ENCODE data around the gene CYTH2. TPM values are rescaled to one million over a fixed set of nuclear protein-coding genes. Genes with fewer than 3 reads are reported as not detected.

The CYTH2 gene
- total RNA-seq, 3 donors from 2014 or later (not counting 1 experiment from before 2014, with no cell fraction given), result 38.5 to 44.1 (median 39.2) TPM

GRCh38 chr19:48455908-48456562, 13.1 kb upstream of the CYTH2 start:
- Histone ChIP-seq H3K9me3 (ENCODE audit: control insufficient read depth, insufficient read depth, low read length) (no peaks in the 10 kb centered on the region), H3K27me3 (ENCODE audit: control insufficient read depth, insufficient read depth, low read length) (no peaks in the 10 kb centered on the region), H3K27ac (ENCODE audit: low read length) (no peak overlapping the region), H3K36me3 (ENCODE audit: control insufficient read depth, insufficient read depth, low read length) (peaks cover 22% of the 10 kb centered on the region), H3K4me3 (ENCODE audit: low read length) (no peak overlapping the region), H3K4me1 (ENCODE audit: control insufficient read depth, insufficient read depth, low read length) (peaks cover 8% of the 10 kb centered on the region)
- ATAC-seq (peak in 1 of 3 donors; percentile 28), DNase-seq (no peak)
- WGBS (ENCODE audit: insufficient coverage), result 61% methylated on average over 11 of the region's 11 CpGs
- Mint-ChIP-seq H3K9me3 (no peaks in the 10 kb centered on the region), H3K27ac (peak overlapping the region in 1 of 2 donors; percentile 31), H3K36me3 (no peaks in the 10 kb centered on the region), H3K4me1 (peaks cover 9 to 11% of the 10 kb centered on the region in 2 donors), H3K4me3 (no peak overlapping the region), H3K27me3 (ENCODE audit: low read depth in 2 of 2) (no peaks in the 10 kb centered on the region)
- intact Hi-C loops (cut with micrococcal nuclease), result no loop called here
- TF ChIP-seq, protein P1, sequence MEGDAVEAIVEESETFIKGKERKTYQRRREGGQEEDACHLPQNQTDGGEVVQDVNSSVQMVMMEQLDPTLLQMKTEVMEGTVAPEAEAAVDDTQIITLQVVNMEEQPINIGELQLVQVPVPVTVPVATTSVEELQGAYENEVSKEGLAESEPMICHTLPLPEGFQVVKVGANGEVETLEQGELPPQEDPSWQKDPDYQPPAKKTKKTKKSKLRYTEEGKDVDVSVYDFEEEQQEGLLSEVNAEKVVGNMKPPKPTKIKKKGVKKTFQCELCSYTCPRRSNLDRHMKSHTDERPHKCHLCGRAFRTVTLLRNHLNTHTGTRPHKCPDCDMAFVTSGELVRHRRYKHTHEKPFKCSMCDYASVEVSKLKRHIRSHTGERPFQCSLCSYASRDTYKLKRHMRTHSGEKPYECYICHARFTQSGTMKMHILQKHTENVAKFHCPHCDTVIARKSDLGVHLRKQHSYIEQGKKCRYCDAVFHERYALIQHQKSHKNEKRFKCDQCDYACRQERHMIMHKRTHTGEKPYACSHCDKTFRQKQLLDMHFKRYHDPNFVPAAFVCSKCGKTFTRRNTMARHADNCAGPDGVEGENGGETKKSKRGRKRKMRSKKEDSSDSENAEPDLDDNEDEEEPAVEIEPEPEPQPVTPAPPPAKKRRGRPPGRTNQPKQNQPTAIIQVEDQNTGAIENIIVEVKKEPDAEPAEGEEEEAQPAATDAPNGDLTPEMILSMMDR (IDR thresholded peaks at IDR 0.05), result no peak

- H3K4me3 ChIP-seq (ENCODE audit: low read length), result no peak overlapping the region
- Mint-ChIP-seq H3K4me1 (peaks cover 9 to 11% of the 10 kb centered on the region in 2 donors), H3K36me3 (no peaks in the 10 kb centered on the region), H3K27ac (no peak overlapping the region), H3K9me3 (no peaks in the 10 kb centered on the region), H3K4me3 (no peak overlapping the region), H3K27me3 (ENCODE audit: low read depth in 2 of 2) (no peaks in the 10 kb centered on the region)
- intact Hi-C loops (cut with micrococcal nuclease), result no loop called here
- H3K4me1 ChIP-seq (ENCODE audit: control insufficient read depth, insufficient read depth, low read length), result peaks cover 8% of the 10 kb centered on the region
- DNase-seq (no peak), ATAC-seq (no peak)
- TF ChIP-seq, protein P1 (IDR thresholded peaks at IDR 0.05), result no peak
- no peak overlapping the region for H3K27ac ChIP-seq (ENCODE audit: low read length)
- no peaks in the 10 kb centered on the region for H3K9me3 ChIP-seq (ENCODE audit: control insufficient read depth, insufficient read depth, low read length)
- peaks cover 14% of the 10 kb centered on the region for H3K36me3 ChIP-seq (ENCODE audit: control insufficient read depth, insufficient read depth, low read length)
- WGBS (ENCODE audit: insufficient coverage), result 100% methylated on average over 4 of the region's 4 CpGs
- no peaks in the 10 kb centered on the region for H3K27me3 ChIP-seq (ENCODE audit: control insufficient read depth, insufficient read depth, low read length)
Measured at GRCh38 chr19:48456864-48457263, 12.3 kb upstream of the CYTH2 start.

- H3K4me3 Mint-ChIP-seq, result no peak overlapping the region
- TF ChIP-seq, protein P1 (IDR thresholded peaks at IDR 0.05), result no peak
- H3K36me3 Mint-ChIP-seq, result no peaks in the 10 kb centered on the region
Measured at GRCh38 chr19:48458016-48458415, 11.2 kb upstream of the CYTH2 start.

GRCh38 chr19:48461651-48461981, 7.6 kb upstream of the CYTH2 start:
- no peaks in the 10 kb centered on the region for H3K27me3 Mint-ChIP-seq (ENCODE audit: low read depth in 2 of 2)
- H3K9me3 ChIP-seq (ENCODE audit: control insufficient read depth, insufficient read depth, low read length), result no peaks in the 10 kb centered on the region
- H3K27ac ChIP-seq (ENCODE audit: low read length), result no peak overlapping the region
- 96% methylated on average over 36 of the region's 36 CpGs for WGBS (ENCODE audit: insufficient coverage)
- H3K36me3 ChIP-seq (ENCODE audit: control insufficient read depth, insufficient read depth, low read length), result peaks cover 4% of the 10 kb centered on the region
- no peak overlapping the region for H3K4me3 ChIP-seq (ENCODE audit: low read length)
- H3K27ac Mint-ChIP-seq, result no peak overlapping the region
- no peak for DNase-seq
- no peaks in the 10 kb centered on the region for H3K36me3 Mint-ChIP-seq
- H3K9me3 Mint-ChIP-seq, result no peaks in the 10 kb centered on the region
- H3K27me3 ChIP-seq (ENCODE audit: control insufficient read depth, insufficient read depth, low read length), result no peaks in the 10 kb centered on the region
- ATAC-seq, result no peak
- no peaks in the 10 kb centered on the region for H3K4me1 ChIP-seq (ENCODE audit: control insufficient read depth, insufficient read depth, low read length)
- TF ChIP-seq, protein P1 (IDR thresholded peaks at IDR 0.05), result no peak
- intact Hi-C loops (cut with micrococcal nuclease), result no loop called here
- H3K4me3 Mint-ChIP-seq, result no peak overlapping the region
- H3K4me1 Mint-ChIP-seq, result no peaks in the 10 kb centered on the region

More at GRCh38 chr19:48458016-48458415, 11.2 kb upstream of the CYTH2 start:
- no peaks in the 10 kb centered on the region for H3K9me3 Mint-ChIP-seq
- 100% methylated on average over 2 of the region's 2 CpGs for WGBS (ENCODE audit: insufficient coverage)
- no peak overlapping the region for H3K27ac Mint-ChIP-seq
- H3K27ac ChIP-seq (ENCODE audit: low read length), result no peak overlapping the region
- peaks cover 11% of the 10 kb centered on the region for H3K36me3 ChIP-seq (ENCODE audit: control insufficient read depth, insufficient read depth, low read length)
- ATAC-seq, result no peak
- no peaks in the 10 kb centered on the region for H3K27me3 ChIP-seq (ENCODE audit: control insufficient read depth, insufficient read depth, low read length)
- intact Hi-C loops (cut with micrococcal nuclease), result no loop called here
- peaks cover 9 to 11% of the 10 kb centered on the region in 2 donors for H3K4me1 Mint-ChIP-seq
- no peak overlapping the region for H3K4me3 ChIP-seq (ENCODE audit: low read length)
- no peak for DNase-seq
- H3K27me3 Mint-ChIP-seq (ENCODE audit: low read depth in 2 of 2), result no peaks in the 10 kb centered on the region
- H3K9me3 ChIP-seq (ENCODE audit: control insufficient read depth, insufficient read depth, low read length), result no peaks in the 10 kb centered on the region
- H3K4me1 ChIP-seq (ENCODE audit: control insufficient read depth, insufficient read depth, low read length), result peaks cover 8% of the 10 kb centered on the region
